ENCODE data around the gene SFI1. TPM values are rescaled to one million over a fixed set of nuclear protein-coding genes. Genes with fewer than 3 reads are reported as not detected.

SFI1 gene
- total RNA-seq, 2 donors from 2014 or later = 42.0 to 52.6 TPM

- peak overlapping the region; percentile 85 for H3K4me3 ChIP-seq (ENCODE audit: low read length)
- no peak overlapping the region for H3K27ac Mint-ChIP-seq
Observed at GRCh38 chr22:31495343-31495742, 993 bp upstream of the SFI1 start.

GRCh38 chr22:31496735-31497146, 405 bp downstream of the SFI1 start:
- peak overlapping the region; percentile 13 for H3K9ac ChIP-seq (ENCODE audit: extremely low read depth, low read length, poor library complexity, severe bottlenecking)
- Mint-ChIP-seq H3K36me3 (ENCODE audit: low read depth) (peaks cover 11% of the 10 kb centered on the region), H3K27me3 (ENCODE audit: insufficient read depth) (peaks cover 43% of the 10 kb centered on the region), H3K4me3 (peak overlapping the region; percentile 74), H3K27ac (peak overlapping the region; percentile 10), H3K9me3 (peaks cover 6% of the 10 kb centered on the region), H3K4me1 (peaks cover 2% of the 10 kb centered on the region)
- no peaks in the 10 kb centered on the region for H3K4me1 ChIP-seq (ENCODE audit: control insufficient read depth, insufficient read depth, low read length)
- no peaks in the 10 kb centered on the region for H3K36me3 ChIP-seq (ENCODE audit: control insufficient read depth, insufficient read depth, low read length)
- TF ChIP-seq, protein P1, sequence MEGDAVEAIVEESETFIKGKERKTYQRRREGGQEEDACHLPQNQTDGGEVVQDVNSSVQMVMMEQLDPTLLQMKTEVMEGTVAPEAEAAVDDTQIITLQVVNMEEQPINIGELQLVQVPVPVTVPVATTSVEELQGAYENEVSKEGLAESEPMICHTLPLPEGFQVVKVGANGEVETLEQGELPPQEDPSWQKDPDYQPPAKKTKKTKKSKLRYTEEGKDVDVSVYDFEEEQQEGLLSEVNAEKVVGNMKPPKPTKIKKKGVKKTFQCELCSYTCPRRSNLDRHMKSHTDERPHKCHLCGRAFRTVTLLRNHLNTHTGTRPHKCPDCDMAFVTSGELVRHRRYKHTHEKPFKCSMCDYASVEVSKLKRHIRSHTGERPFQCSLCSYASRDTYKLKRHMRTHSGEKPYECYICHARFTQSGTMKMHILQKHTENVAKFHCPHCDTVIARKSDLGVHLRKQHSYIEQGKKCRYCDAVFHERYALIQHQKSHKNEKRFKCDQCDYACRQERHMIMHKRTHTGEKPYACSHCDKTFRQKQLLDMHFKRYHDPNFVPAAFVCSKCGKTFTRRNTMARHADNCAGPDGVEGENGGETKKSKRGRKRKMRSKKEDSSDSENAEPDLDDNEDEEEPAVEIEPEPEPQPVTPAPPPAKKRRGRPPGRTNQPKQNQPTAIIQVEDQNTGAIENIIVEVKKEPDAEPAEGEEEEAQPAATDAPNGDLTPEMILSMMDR (conservative IDR thresholded peaks at IDR 0.05) = no peak
- 2 to 6% methylated on average over 16 to 30 of the region's 30 CpGs for WGBS, 2 experiments (ENCODE audit: insufficient coverage in 1 of 2, insufficient read length in 1 of 2)
- H3K27me3 ChIP-seq (ENCODE audit: control insufficient read depth, insufficient read depth, low read length, poor library complexity, severe bottlenecking) = peaks cover 30% of the 10 kb centered on the region
- no peak overlapping the region for H3K27ac ChIP-seq (ENCODE audit: low read depth, low read length)
- no peak for DNase-seq
- H3K9me3 ChIP-seq (ENCODE audit: control insufficient read depth, low read length) = peaks cover 12% of the 10 kb centered on the region
- H3K4me3 ChIP-seq (ENCODE audit: low read length) = peak overlapping the region; percentile 85

More at GRCh38 chr22:31495343-31495742, 993 bp upstream of the SFI1 start:
- 92 to 93% methylated on average over 11 to 14 of the region's 15 CpGs for WGBS, 2 experiments (ENCODE audit: insufficient coverage in 1 of 2, insufficient read length in 1 of 2)
- H3K36me3 ChIP-seq (ENCODE audit: control insufficient read depth, insufficient read depth, low read length) = no peaks in the 10 kb centered on the region
- H3K27me3 ChIP-seq (ENCODE audit: control insufficient read depth, insufficient read depth, low read length, poor library complexity, severe bottlenecking) = peaks cover 31% of the 10 kb centered on the region
- H3K9ac ChIP-seq (ENCODE audit: extremely low read depth, low read length, poor library complexity, severe bottlenecking) = no peak overlapping the region
- H3K4me1 ChIP-seq (ENCODE audit: control insufficient read depth, insufficient read depth, low read length) = no peaks in the 10 kb centered on the region
- peaks cover 12% of the 10 kb centered on the region for H3K9me3 ChIP-seq (ENCODE audit: control insufficient read depth, low read length)
- Mint-ChIP-seq H3K27me3 (ENCODE audit: insufficient read depth) (peaks cover 47% of the 10 kb centered on the region), H3K4me1 (peaks cover 14% of the 10 kb centered on the region), H3K9me3 (peaks cover 6% of the 10 kb centered on the region), H3K36me3 (ENCODE audit: low read depth) (peaks cover 10% of the 10 kb centered on the region), H3K4me3 (peak overlapping the region; percentile 74)
- no peak overlapping the region for H3K27ac ChIP-seq (ENCODE audit: low read depth, low read length)
- TF ChIP-seq, protein P1 (conservative IDR thresholded peaks at IDR 0.05) = no peak
- DNase-seq = no peak

DNA sequence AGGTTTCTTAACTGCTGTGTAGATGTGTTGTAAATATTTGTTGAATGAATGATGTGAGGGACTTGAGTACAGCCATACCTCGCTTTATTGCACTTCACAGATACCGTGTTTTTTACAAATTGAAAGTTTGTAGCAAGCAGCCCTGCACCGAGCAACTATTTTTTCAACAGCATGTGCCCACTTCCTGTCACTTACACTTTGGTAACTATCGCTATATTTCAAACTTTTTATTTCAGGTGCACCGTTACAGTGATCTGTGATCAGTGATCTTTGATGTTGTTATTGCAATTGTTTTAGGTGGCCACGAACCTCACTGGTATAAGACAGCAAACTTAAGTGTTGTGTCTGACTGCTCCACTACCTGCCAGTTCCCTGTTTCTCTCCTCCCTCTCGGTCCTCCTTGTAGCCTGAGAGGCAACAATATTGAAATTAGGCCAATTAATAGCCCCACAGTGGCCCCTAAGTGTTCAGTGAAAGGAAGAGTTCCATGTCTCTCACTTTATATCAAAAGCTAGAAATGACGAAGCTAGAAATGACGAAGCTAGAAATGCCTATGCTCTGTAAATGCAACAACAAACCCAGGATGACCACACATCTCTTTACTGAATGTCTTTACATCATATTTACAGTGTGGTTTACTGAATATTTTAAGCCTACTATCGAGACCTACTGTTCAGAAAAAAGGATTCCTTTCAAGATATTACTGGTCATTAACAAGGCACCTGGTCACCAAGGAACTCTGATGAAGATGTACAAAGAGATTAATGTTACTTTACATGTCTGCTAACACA, 1.0 kb downstream of the SFI1 start:
- H3K9ac ChIP-seq (ENCODE audit: extremely low read depth, low read length, poor library complexity, severe bottlenecking) = peak overlapping the region; percentile 13
- H3K27me3 ChIP-seq (ENCODE audit: control insufficient read depth, insufficient read depth, low read length, poor library complexity, severe bottlenecking) = peaks cover 24% of the 10 kb centered on the region
- 89 to 92% methylated on average over 7 to 10 of the region's 10 CpGs for WGBS, 2 experiments (ENCODE audit: insufficient coverage in 1 of 2, insufficient read length in 1 of 2)
- H3K4me1 ChIP-seq (ENCODE audit: control insufficient read depth, insufficient read depth, low read length) = no peaks in the 10 kb centered on the region
- peaks cover 6% of the 10 kb centered on the region for H3K9me3 Mint-ChIP-seq
- H3K27me3 Mint-ChIP-seq (ENCODE audit: insufficient read depth) = peaks cover 38% of the 10 kb centered on the region
- H3K4me1 Mint-ChIP-seq = peaks cover 2% of the 10 kb centered on the region
- H3K9me3 ChIP-seq (ENCODE audit: control insufficient read depth, low read length) = peaks cover 12% of the 10 kb centered on the region
- H3K36me3 ChIP-seq (ENCODE audit: control insufficient read depth, insufficient read depth, low read length) = no peaks in the 10 kb centered on the region
- peak overlapping the region; percentile 74 for H3K4me3 Mint-ChIP-seq
- H3K4me3 ChIP-seq (ENCODE audit: low read length) = peak overlapping the region; percentile 85
- H3K27ac ChIP-seq (ENCODE audit: low read depth, low read length) = no peak overlapping the region
- H3K36me3 Mint-ChIP-seq (ENCODE audit: low read depth) = peaks cover 13% of the 10 kb centered on the region
- no peak for DNase-seq
- TF ChIP-seq, protein P1 (conservative IDR thresholded peaks at IDR 0.05) = no peak
- no peak overlapping the region for H3K27ac Mint-ChIP-seq
